GM18907 (cell line): ENCODE data around the gene CFAP43.

ENCODE experiments used
- ATAC-seq: cut with Tn5 transposase; IDR thresholded peaks from one replicate; pipeline ENCODE4 v1.9.1; 2021; ENCODE audit warnings: mild to moderate bottlenecking, moderate library complexity; ENCODE audit not compliant: unreplicated experiment

The CFAP43 gene

GRCh38 chr10:104144931-104145330 is 87.2 kb downstream of the CFAP43 start:
- no peak for ATAC-seq

DNA sequence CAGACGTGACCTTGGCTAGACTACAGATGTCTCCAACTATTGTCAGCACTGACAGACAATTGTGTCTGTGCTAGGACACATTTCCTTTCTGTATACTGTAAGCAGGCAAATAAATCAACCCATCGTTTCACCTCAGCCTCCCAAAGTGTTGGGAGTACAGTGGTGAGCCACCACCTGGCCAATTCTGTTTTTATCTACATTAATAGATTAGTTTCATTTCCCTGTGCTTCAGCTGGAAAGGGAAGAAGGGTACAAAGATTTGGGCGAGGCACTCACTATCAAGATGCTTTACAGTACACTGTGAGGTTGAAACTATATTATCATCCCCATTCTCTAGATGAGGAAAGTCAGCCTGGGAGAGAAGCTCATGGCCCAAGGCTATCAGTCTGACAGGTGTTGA is 88.3 kb downstream of the CFAP43 start:
- no peak for ATAC-seq

DNA sequence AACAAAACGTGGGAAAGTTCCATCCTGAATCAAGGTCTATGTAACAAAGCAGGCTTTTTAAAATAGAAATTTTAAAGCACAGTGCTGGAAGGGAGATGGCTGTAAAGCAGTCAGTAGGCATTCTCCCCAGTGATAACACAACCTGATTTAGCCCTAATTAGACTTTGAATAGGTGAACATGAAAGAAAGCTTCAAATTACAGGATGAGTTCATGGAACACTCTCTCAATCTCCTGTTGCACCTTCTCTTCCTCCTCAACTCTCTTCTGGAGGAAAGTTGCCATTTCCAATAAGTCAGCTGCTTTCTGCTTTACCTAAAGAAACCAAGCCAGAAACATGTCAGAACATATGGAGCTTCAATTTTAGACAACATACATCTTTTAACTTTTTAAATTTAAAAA is 90.1 kb downstream of the CFAP43 start:
- ATAC-seq = no peak

GRCh38 chr10:104139221-104139620 is 92.9 kb downstream of the CFAP43 start:
- ATAC-seq = no peak

GRCh38 chr10:104138131-104138530 is 94.0 kb downstream of the CFAP43 start:
- ATAC-seq = no peak

- no peak for ATAC-seq
These were observed 102.1 kb downstream of the CFAP43 start for GRCh38 chr10:104130041-104130440.

GRCh38 chr10:104128214-104128613 is 104.0 kb downstream of the CFAP43 start:
- ATAC-seq = no peak

DNA sequence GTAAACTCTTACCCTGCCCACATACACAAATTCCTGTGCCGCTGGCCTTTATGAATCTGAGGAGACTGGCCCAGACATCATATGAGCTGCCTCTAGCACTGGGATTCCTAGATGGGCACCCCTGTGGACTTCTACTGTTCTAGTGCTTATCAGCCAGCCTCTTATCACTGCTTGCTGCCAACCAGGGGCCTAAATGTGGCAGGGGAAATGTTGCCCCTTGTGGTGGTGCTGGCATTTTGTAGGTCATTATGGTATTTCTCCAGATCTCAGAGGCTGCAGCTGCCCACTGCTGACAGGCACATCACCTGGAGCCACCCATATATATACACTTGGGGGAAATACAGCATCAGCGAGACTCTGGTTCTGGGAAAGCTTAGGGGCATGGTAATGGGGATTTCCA is 104.8 kb downstream of the CFAP43 start:
- ATAC-seq = no peak

- ATAC-seq = no peak
These were observed 108.8 kb downstream of the CFAP43 start for GRCh38 chr10:104123397-104123796.

GRCh38 chr10:104122225-104123107 is 109.7 kb downstream of the CFAP43 start:
- peak; percentile 9 for ATAC-seq

DNA sequence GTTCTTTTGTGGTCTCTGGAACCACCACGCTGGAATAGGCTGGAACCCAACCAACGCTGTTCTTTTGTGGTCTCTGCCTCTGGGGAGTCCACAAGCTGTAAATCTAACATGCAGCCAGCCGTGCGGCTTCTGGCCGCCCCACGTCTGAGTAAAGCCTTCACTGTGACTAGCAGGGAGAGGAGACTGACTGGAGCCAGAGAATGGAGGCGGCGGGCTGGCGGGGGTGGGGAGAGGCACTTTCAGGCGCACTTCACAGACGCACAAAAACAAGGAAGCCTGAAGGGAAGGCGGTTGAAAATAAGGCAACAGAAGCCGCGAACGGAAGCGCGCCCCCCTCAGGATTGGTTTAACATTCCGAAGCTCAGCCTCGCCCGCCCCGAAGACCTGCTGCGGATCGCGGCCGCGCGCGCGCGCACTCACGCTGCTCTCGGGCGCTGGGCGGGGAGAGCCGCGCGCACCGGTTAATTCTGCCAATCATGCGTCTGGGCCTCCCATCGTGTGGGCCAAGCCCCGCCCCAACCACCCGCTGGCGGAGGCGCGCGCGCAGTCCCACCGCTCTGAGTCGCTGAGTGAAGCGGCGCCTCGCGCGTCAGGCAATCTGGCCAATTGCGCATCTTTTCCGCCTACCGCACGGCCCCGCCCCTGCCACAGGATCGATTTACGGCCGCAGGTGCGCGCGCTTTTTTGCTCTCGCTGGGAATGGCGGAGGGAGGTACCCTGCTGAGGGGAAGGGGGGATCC is 110.5 kb downstream of the CFAP43 start, which contains the start of gene SFR1:
Gene SFR1 (plus strand): TSS at position 687 of the 740 bp plus-strand sequence. CDS start 13 bp downstream, at position 700.
- ATAC-seq = peak; percentile 89

DNA sequence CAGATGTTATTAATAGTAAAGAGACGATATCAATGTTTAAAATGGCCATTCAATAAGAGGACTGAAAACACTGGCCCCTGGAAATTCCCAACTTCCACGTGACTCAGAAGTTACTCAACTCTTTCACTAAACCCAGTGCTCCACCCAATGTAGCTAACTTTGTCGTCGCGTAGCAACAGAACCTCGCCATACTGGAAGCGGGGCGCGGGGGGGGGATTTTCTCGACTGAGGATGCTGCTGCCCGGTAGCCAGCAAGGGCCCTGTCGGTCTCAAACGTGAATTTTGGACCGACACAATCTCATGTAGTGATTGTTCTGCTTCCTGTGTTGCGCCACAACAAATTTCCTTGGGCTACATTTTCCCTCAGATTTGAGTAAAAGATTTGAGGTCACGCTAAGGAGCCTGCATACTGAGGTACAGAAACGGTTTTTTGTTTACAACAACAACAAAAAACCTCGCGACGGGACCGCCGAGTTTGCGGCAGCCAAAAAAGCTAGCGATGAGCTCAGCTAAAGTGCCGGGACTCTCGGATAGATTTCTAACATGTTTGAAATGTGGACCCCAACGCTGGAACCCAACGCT is 111.2 kb downstream of the CFAP43 start:
- peak; percentile 39 for ATAC-seq

DNA sequence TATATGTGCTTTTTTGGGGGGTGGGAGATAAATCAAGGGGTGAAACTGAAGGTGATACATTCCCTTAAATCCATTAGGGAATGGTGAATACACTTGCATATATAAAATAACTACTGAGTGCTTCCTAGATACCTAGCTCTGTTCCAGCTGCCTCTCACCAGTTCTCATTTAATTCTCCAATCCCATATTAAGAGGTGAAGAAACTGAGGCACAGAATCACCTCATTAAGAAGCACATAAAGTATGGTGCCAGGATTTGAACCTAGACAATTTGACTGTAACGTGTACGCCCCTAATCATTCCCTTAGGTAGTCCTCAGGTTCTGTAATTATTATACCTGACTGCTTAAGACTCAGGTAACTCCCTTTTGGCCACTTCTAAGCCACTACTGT is 111.7 kb downstream of the CFAP43 start:
- no peak for ATAC-seq

DNA sequence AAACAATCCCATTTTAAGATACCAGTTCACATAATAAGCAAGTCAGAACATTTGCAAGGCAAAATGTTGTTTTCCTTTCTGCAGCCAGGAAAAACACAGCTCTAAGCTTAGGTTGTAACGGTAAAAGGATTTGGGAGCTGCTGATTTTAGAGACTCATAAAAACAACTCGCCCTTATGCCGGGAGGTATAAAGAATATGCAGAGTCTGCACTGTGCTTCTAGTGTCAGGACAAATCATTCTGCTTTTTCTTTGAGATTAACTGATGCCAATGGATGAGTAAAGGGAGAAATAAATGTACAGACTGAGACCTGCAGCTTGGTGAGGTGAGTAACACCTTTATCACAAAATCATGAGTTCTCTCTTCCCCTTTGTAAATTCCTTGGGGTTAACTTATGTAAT is 112.2 kb downstream of the CFAP43 start:
- ATAC-seq = no peak

- no peak for ATAC-seq
These were observed 114.3 kb downstream of the CFAP43 start for GRCh38 chr10:104117839-104118323.

DNA sequence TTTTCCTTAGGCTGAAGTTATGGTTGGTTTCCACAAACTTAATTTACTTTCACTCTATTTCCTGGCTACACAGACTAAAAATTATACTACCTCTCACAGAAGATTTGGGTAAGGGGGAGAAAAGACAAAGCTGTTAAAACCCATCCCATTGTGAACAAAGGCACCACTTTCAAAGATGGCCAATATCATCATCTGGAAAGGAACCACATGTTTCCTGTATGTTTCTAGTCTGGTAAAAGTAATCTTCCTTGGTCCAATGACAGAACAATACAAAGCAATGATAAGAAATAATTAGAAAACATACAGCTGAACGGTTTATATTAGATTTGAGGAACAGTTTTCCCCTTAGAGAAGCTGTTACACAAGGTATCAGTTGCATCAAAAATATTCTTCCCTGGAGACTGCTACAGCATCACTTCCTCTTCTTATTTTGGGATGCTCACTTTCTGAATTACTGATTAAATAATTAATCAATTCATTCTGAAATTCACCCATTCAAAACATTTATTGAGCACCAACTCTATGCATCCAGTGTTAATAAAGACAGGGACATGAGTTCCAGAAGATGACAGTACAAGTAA is 118.7 kb downstream of the CFAP43 start:
- ATAC-seq = no peak

DNA sequence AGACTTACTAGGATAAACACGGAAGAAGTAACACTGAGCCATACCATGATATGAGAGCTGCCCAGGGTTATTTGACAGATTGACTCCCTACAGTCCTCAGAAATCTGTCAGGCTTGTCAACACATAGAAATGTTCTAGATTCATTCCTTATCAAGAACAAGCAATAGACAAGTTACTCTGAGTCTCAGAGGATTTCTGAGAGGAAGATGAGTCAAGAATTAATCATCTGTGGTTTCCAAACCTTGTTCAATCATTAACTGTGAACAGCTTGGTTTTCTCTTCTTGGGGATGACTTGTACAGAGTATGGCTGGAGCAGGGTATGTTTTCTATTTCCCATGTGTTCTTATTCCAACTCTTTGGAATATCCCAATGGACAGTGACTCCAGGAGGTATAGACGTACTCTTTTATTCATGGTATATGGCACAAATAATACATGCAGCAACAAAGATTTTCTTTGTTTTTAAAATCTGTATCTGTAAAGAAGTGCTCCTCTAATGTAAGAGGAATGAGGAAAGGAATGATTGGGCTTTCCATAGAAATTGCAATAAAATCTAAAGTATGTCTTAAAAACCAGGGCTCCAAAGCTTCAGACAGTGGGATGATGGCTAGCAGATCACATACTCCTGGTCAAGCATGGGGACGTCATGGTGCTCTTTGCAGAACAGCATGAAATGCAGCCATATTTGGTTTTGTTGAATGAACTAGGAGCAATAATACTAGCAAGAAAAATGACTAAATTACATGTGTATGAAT is 122.1 kb downstream of the CFAP43 start:
- peak; percentile 98 for ATAC-seq

GRCh38 chr10:104104926-104105325 is 127.2 kb downstream of the CFAP43 start:
- no peak for ATAC-seq

DNA sequence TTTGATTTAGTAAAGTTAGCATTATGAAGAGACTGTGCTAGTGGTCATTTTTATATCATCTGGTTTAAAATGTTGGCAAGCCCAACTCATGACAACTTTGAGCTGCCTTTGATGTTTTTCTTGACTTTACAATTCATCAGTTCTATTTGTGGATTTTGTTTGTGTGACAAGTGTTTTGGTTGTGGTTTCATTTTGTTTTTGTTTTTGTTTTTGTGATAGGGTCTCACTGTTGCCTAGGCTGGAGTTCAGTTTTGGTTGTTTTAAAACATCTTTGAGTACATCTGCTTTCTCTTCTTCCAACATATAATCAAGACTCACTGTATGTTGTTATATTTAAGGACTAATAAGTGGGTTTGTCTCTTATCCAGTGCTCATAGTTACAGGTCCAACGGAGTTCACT is 127.7 kb downstream of the CFAP43 start:
- ATAC-seq = no peak

DNA sequence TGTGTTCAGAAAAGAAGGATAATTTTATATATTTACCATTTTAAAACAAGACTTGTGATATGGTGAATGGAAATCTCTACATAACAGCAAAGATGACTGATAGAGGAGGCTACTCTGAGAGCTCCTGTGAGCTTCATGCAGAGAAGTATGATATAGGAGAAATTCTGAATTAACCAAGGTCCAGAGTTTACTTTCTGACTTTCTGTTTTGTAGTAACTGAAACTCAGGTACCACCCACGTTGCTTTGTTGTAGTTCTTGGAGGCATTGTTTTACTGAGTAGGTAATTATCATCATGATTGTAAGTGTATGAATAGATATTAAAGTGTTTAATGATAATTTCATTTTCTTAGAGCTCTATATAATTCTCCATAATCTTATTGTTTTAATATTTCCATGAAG is 128.2 kb downstream of the CFAP43 start:
- no peak for ATAC-seq
